RWPE2 (cell line): ENCODE data around the gene RAB1A.

Source experiments
- ATAC-seq: fragments of 200-7000 bp; cut with Tn5 transposase; 3 replicates; pipeline ENCODE4 v1.9.1; 2021; ENCODE audit warnings: low read depth
- DNase-seq: peaks from one replicate; pipeline ENCODE4 v3.0.0-alpha.2; 2020; ENCODE audit warnings: low spot score
- H3K27ac ChIP-seq: fragments of 450-650 bp; 2 replicates; pipeline ENCODE4 v1.5.1; 2017; ENCODE audit warnings: mild to moderate bottlenecking; ENCODE audit not compliant: poor library complexity, severe bottlenecking
- H3K27me3 ChIP-seq: fragments of 250-450 bp; sonication (Bioruptor Pico); 2 replicates; pipeline ENCODE4 v1.5.1; 2021; ENCODE audit warnings: mild to moderate bottlenecking, moderate library complexity; ENCODE audit not compliant: insufficient read depth, poor library complexity, severe bottlenecking
- H3K36me3 ChIP-seq: fragments of 250-450 bp; sonication (Bioruptor Pico); 2 replicates; pipeline ENCODE4 v1.5.1; 2020; ENCODE audit warnings: low read depth, mild to moderate bottlenecking, moderate library complexity
- H3K4me1 ChIP-seq: fragments of 250-450 bp; sonication (Bioruptor Pico); 2 replicates; pipeline ENCODE4 v1.5.1; 2021; ENCODE audit warnings: mild to moderate bottlenecking, moderate library complexity; ENCODE audit not compliant: insufficient read depth, poor library complexity, severe bottlenecking
- H3K4me3 ChIP-seq: fragments of 250-450 bp; sonication (Bioruptor Pico); 2 replicates; pipeline ENCODE4 v1.5.1; 2021; ENCODE audit warnings: mild to moderate bottlenecking, moderate library complexity; ENCODE audit not compliant: severe bottlenecking
- H3K9me3 ChIP-seq: fragments of 250-450 bp; sonication (Bioruptor Pico); 2 replicates; pipeline ENCODE4 v1.5.1; 2021; ENCODE audit warnings: mild to moderate bottlenecking, moderate library complexity; ENCODE audit not compliant: severe bottlenecking
- CTCF ChIP-seq: fragments of 450-650 bp; IDR thresholded peaks from one replicate; pipeline ENCODE4 v1.5.1; 2017; ENCODE audit warnings: mild to moderate bottlenecking, moderate library complexity; ENCODE audit not compliant: poor library complexity, severe bottlenecking

RAB1A gene

DNA sequence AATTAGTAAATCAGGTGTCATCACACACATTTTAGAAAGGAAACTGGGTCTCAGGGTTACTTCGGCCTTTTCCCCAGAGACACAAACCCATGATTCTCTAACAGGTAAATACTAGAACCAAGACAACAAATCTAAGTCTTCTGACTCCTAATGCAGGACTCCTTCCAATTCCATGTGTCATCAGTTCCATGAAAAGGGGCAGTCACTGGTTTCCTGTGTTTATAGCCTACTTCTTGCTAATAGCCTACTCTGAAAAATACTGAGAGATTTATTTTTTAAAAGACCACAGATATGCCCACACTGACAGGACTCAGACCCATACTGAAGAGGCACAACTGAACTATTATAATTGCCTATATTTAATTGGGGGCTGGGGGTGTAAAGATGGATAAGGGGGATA, 33.0 kb downstream of the RAB1A start:
- H3K36me3 ChIP-seq = peaks cover 85% of the 10 kb centered on the region

GRCh38 chr2:65093211-65093610, 36.7 kb downstream of the RAB1A start:
- no peak overlapping the region for H3K4me3 ChIP-seq
- no peak for DNase-seq
- peaks cover 87% of the 10 kb centered on the region for H3K36me3 ChIP-seq
- TF ChIP-seq CTCF = no peak
- no peak overlapping the region for H3K27ac ChIP-seq
- H3K27me3 ChIP-seq = no peaks in the 10 kb centered on the region
- no peak for ATAC-seq
- no peaks in the 10 kb centered on the region for H3K4me1 ChIP-seq
- no peaks in the 10 kb centered on the region for H3K9me3 ChIP-seq

More for the DNA sequence above, 33.0 kb downstream of the RAB1A start:
- ATAC-seq = no peak
- no peak for DNase-seq
- Histone ChIP-seq H3K4me3 (no peak overlapping the region), H3K27ac (no peak overlapping the region), H3K27me3 (no peaks in the 10 kb centered on the region), H3K4me1 (no peaks in the 10 kb centered on the region), H3K9me3 (no peaks in the 10 kb centered on the region)
- TF ChIP-seq CTCF = no peak

DNA sequence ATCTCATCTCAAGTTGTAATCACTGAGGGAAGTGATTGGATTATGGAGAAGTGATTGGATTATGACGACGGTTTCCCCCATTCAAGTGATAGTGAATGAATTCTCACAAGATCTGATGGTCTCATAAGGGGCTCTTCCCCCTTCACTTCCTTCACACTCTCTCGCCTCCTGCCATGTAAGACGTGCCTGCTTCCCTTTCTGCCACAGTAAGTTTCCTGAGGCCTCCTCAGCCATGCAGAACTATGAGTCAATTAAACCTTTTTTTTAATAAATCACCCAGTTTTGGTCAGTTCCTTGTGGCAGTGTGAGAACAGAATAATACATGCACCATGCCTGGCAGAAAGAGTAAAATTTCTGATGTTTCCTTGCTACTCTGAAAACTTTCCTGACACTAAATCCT, 37.1 kb downstream of the RAB1A start:
- no peaks in the 10 kb centered on the region for H3K4me1 ChIP-seq
- ATAC-seq = no peak
- TF ChIP-seq CTCF = no peak
- no peak overlapping the region for H3K4me3 ChIP-seq
- no peaks in the 10 kb centered on the region for H3K27me3 ChIP-seq
- H3K9me3 ChIP-seq = no peaks in the 10 kb centered on the region
- H3K27ac ChIP-seq = no peak overlapping the region
- no peak for DNase-seq
- peaks cover 87% of the 10 kb centered on the region for H3K36me3 ChIP-seq

- DNase-seq (no peak), ATAC-seq (no peak)
- Histone ChIP-seq H3K4me3 (no peak overlapping the region), H3K4me1 (no peaks in the 10 kb centered on the region), H3K36me3 (peaks cover 95% of the 10 kb centered on the region), H3K27ac (no peak overlapping the region), H3K9me3 (no peaks in the 10 kb centered on the region), H3K27me3 (no peaks in the 10 kb centered on the region)
- no peak for TF ChIP-seq CTCF
Observed at GRCh38 chr2:65085148-65085547, 44.8 kb downstream of the RAB1A start.

- peaks cover 77% of the 10 kb centered on the region for H3K36me3 ChIP-seq
- H3K27ac ChIP-seq = no peak overlapping the region
- ATAC-seq (0 out of 3 replicates have a peak, but pooled peaks have one; percentile 4), DNase-seq (no peak)
- no peaks in the 10 kb centered on the region for H3K9me3 ChIP-seq
- H3K4me1 ChIP-seq = peaks cover 8% of the 10 kb centered on the region
- no peak overlapping the region for H3K4me3 ChIP-seq
- no peaks in the 10 kb centered on the region for H3K27me3 ChIP-seq
- no peak for TF ChIP-seq CTCF
Observed at GRCh38 chr2:65081232-65081685, 48.6 kb downstream of the RAB1A start.
